Measurements from ENCODE around the gene MAST4.

DNA sequence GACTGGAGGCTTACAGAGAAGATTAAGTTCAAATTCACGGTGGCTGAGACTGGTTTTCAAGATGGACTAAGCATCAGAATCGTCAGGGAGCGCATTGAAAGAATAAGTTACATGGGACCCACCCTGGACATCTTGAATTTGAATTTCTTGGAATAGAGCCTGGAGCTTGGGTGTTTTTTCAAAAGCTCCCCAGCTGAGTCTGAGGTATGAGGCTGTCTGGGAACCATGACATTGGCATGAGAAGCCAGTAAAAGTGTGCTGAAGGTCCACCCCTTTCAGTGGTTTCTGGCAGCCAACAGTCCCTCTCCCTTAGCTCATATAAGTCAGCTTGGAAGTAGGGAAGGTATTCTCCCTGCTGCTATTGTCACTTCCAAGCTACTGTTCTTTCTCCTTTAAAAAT lies 97.8 kb downstream of the MAST4 start:
- TF ChIP-seq CTCF (IDR thresholded peaks at IDR 0.05) (no peak), EZH2 (IDR thresholded peaks at IDR 0.05; ENCODE audit: borderline replicate concordance, insufficient read depth, low read depth, low read length, poor library complexity, severe bottlenecking) (no peak)

Data from B cell (primary cell).